ENCODE measurements around the gene TMEM52B. TPM values are rescaled to one million over a fixed set of nuclear protein-coding genes. Genes with fewer than 3 reads are reported as not detected.
A peak's percentile ranks its signal among the peaks of the same experiment; 100 is the strongest.

TMEM52B gene
- total RNA-seq, 4 donors from 2014 or later: not detected

DNA sequence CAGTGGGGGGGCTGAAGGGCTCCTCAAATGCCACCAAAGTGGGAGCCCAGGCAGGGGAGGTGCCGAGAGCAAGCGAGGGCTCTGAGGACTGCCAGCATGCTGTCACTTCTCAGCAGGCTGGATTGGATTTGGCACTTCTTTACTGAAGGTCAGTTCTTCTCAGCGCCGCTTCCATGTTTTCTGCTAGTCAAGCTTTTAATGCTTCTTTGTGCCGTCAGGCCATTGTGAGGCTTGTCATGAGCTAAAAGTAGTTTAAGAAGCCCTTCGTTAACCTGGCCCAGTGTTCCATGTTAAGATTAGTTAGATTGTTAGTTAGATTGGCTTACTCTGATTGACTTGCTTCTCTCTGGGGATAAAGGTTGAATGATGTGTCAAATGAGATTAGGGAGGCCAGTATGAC lies 47.3 kb downstream of the TMEM52B start:
- Histone ChIP-seq H3K36me3 (peaks cover 13 to 33% of the 10 kb centered on the region in 2 donors), H3K27ac (peak overlapping the region in 3 of 4 donors; percentile 0 to 49 (median 44)), H3K27me3 (no peaks in the 10 kb centered on the region), H3K9me3 (no peaks in the 10 kb centered on the region), H3K4me3 (no peak overlapping the region), H3K4me1 (peaks cover 3 to 15% of the 10 kb centered on the region in 2 donors)
- no peak for TF ChIP-seq POLR2A (IDR thresholded peaks at IDR 0.05)
- TF ChIP-seq, protein P1, sequence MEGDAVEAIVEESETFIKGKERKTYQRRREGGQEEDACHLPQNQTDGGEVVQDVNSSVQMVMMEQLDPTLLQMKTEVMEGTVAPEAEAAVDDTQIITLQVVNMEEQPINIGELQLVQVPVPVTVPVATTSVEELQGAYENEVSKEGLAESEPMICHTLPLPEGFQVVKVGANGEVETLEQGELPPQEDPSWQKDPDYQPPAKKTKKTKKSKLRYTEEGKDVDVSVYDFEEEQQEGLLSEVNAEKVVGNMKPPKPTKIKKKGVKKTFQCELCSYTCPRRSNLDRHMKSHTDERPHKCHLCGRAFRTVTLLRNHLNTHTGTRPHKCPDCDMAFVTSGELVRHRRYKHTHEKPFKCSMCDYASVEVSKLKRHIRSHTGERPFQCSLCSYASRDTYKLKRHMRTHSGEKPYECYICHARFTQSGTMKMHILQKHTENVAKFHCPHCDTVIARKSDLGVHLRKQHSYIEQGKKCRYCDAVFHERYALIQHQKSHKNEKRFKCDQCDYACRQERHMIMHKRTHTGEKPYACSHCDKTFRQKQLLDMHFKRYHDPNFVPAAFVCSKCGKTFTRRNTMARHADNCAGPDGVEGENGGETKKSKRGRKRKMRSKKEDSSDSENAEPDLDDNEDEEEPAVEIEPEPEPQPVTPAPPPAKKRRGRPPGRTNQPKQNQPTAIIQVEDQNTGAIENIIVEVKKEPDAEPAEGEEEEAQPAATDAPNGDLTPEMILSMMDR (IDR thresholded peaks at IDR 0.05 in 4 of 5, conservative IDR thresholded peaks at IDR 0.05 in 1 of 5): no peak
- intact Hi-C loops (cut with DNase I; ENCODE audit: low total_unique reads) (no loop called here), in situ Hi-C loops (cut with MboI; ENCODE audit: low sequenced_read_pairs in 4 of 4) (no loop called here)
- ATAC-seq: peak; percentile 31 to 35
- no peak for DNase-seq

DNA sequence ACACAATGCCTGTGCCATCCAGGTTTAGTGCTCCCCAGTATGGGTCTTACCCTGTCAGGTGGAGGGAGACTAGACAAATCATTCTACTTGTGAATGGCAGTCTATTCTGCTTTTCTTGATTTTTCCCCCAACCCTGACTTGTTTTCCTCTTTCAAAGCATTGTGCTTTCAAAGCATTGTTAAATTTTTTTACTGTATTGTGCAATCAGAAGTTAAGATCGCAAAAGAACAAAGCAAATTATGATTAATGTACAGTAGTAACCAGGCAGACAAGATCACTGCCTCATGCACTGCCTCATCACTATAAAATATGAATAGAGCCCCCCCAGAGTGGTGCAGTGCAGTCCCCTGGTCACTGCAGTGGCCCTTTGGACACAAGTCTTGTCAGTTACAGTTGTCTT lies 47.9 kb downstream of the TMEM52B start:
- intact Hi-C loops (cut with DNase I; ENCODE audit: low total_unique reads): no loop called here
- peak; percentile 11 to 38 for ATAC-seq
- in situ Hi-C loops (cut with MboI; ENCODE audit: low sequenced_read_pairs in 4 of 4): no loop called here

DNA sequence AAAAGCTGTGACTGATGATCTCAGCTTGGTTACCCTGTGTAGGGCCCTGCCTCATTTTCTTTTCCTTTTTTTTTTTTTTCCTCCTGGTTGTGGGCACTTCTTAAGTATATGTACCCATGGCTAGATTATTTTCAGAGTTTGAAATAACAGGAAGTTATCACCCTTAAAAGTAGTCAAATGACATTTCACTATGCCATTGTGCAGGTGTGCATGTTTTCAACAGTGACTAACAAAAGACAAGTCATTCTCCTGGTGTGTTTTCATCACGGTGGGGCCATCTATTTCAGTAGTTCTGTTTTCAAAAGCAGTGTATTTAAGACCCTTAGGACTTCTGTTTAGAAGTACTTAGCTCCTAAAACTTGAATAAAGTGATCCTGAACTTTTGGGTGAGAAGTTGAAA lies 48.8 kb downstream of the TMEM52B start:
- Histone ChIP-seq H3K27ac (peak overlapping the region in 2 of 4 donors; percentile 29 to 30), H3K36me3 (peaks cover 6 to 18% of the 10 kb centered on the region in 2 donors), H3K9me3 (no peaks in the 10 kb centered on the region), H3K4me1 (peaks cover 0 to 5% of the 10 kb centered on the region in 2 donors), H3K27me3 (no peaks in the 10 kb centered on the region), H3K4me3 (no peak overlapping the region)
- DNase-seq: no peak
- in situ Hi-C loops (cut with MboI; ENCODE audit: low sequenced_read_pairs in 4 of 4) (no loop called here), intact Hi-C loops (cut with DNase I; ENCODE audit: low total_unique reads) (no loop called here)
- ATAC-seq: no peak
- TF ChIP-seq POLR2A (IDR thresholded peaks at IDR 0.05): no peak
- TF ChIP-seq, protein P1 (IDR thresholded peaks at IDR 0.05 in 4 of 5, conservative IDR thresholded peaks at IDR 0.05 in 1 of 5): no peak

More for the DNA sequence above, 47.9 kb downstream of the TMEM52B start:
- no peak for TF ChIP-seq POLR2A (IDR thresholded peaks at IDR 0.05)
- TF ChIP-seq, protein P1 (IDR thresholded peaks at IDR 0.05 in 4 of 5, conservative IDR thresholded peaks at IDR 0.05 in 1 of 5): no peak
- Histone ChIP-seq H3K4me3 (no peak overlapping the region), H3K4me1 (peaks cover 0 to 9% of the 10 kb centered on the region in 2 donors), H3K27me3 (no peaks in the 10 kb centered on the region), H3K9me3 (no peaks in the 10 kb centered on the region), H3K36me3 (peaks cover 10 to 27% of the 10 kb centered on the region in 2 donors), H3K27ac (peak overlapping the region in 1 of 4 donors; percentile 49)
- DNase-seq: no peak

DNA sequence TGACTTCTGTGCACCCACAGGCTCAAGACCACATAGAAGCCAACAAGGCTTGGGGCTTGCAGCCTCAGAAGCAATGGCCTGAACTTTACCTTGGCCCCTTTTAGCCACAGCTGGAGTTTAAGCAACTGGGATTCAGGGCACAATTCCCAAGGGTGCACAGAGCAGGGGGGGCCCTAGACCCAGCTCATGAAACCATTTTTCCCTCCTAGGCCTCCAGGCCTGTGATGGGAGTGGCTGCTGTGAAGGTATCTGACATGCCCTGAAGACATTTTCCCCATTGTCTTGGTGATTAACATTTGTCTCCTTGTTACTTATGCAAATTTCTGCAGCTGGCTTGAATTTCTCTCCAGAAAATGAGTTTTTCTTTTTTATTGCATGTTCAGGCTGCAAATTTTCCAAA lies 55.7 kb downstream of the TMEM52B start:
- TF ChIP-seq, protein P1 (IDR thresholded peaks at IDR 0.05 in 4 of 5, conservative IDR thresholded peaks at IDR 0.05 in 1 of 5): no peak
- no peak for DNase-seq
- no peaks in the 10 kb centered on the region for H3K36me3 ChIP-seq
- H3K9me3 ChIP-seq: no peaks in the 10 kb centered on the region
- no peak overlapping the region for H3K4me3 ChIP-seq
- no peak for ATAC-seq
- H3K27ac ChIP-seq: no peak overlapping the region
- in situ Hi-C loops (cut with MboI; ENCODE audit: low sequenced_read_pairs in 4 of 4): loop anchor here (10.0 kb wide), 4 partner anchors 320 to 520 kb away; no protein-coding TSS in a partner anchor
- H3K4me1 ChIP-seq: no peaks in the 10 kb centered on the region
- no peaks in the 10 kb centered on the region for H3K27me3 ChIP-seq
- intact Hi-C loops (cut with DNase I; ENCODE audit: low total_unique reads): no loop called here
